Measurements from ENCODE around the gene HBD. TPM values are rescaled to one million over a fixed set of nuclear protein-coding genes. Genes with fewer than 3 reads are reported as not detected.

HBD gene
- total RNA-seq, 1 donor from 2014 or later, result not detected

DNA sequence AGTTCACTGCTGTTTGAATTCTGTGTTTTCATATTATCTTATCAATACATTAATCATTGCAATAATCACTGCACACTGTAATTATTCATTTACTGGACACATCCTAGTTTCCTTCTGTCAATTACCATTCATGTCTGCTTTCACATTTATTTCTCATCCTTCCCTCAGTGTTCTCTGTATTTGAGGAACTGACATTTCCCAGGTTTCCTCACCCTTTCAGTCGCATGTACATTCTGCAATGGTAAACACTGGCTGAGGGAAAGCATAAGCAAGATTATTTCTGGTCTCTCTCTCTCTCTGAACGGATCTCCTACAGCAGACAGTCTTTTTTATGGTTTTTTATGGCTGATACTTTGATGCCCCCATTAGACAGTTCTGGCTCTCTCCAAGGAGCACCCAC lies 4.2 kb upstream of the HBD start:
- ATAC-seq (ENCODE audit: low read depth) (no peak), DNase-seq (no peak)
- Mint-ChIP-seq H3K27me3 (peaks cover 6% of the 10 kb centered on the region), H3K36me3 (ENCODE audit: low read depth) (no peaks in the 10 kb centered on the region), H3K9me3 (no peaks in the 10 kb centered on the region), H3K27ac (no peak overlapping the region), H3K4me1 (peaks cover 3% of the 10 kb centered on the region), H3K4me3 (no peak overlapping the region)
- CTCF ChIA-PET, result no interaction called here
- intact Hi-C loops (cut with micrococcal nuclease), result no loop called here
- POLR2A ChIA-PET, result no interaction called here
- TF ChIP-seq CTCF (IDR thresholded peaks at IDR 0.05), result no peak

- H3K4me3 Mint-ChIP-seq, result no peak overlapping the region
- ChIA-PET POLR2A (no interaction called here), CTCF (no interaction called here)
- DNase-seq (no peak), ATAC-seq (ENCODE audit: low read depth) (no peak)
- TF ChIP-seq CTCF (IDR thresholded peaks at IDR 0.05), result no peak
- peaks cover 3% of the 10 kb centered on the region for H3K4me1 Mint-ChIP-seq
- intact Hi-C loops (cut with micrococcal nuclease), result no loop called here
- no peaks in the 10 kb centered on the region for H3K36me3 Mint-ChIP-seq (ENCODE audit: low read depth)
- no peak overlapping the region for H3K27ac Mint-ChIP-seq
- peaks cover 6% of the 10 kb centered on the region for H3K27me3 Mint-ChIP-seq
- no peaks in the 10 kb centered on the region for H3K9me3 Mint-ChIP-seq
These were observed 3.1 kb upstream of the HBD start for GRCh38 chr11:5237420-5237819.

DNA sequence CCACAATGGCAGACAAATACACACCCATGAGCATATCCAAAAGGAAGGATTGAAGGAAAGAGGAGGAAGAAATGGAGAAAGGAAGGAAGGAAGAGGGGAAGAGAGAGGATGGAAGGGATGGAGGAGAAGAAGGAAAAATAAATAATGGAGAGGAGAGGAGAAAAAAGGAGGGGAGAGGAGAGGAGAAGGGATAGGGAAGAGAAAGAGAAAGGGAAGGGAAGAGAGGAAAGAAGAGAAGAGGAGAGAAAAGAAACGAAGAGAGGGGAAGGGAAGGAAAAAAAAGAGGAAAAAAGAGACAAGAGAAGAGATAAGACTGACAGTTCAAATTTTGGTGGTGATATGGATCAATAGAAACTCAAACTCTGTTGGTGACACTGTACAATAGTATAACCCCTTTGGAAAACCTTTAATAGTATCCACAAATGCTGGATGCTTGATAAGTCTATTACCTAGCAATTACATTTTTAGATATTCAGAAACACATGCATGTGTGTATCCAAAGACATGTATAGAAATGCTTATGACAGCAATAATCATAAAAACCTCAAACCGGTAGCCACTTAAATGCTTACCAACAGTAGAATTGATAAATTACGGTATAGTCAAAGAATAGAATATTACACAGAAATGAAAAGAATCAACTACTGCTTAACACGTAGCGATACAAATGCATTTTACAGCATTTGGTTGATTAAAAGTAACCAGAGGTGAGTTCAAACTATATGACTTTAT lies 1.2 kb upstream of the HBD start:
- ATAC-seq (ENCODE audit: low read depth) (no peak), DNase-seq (no peak)
- no peak overlapping the region for H3K27ac Mint-ChIP-seq
- intact Hi-C loops (cut with micrococcal nuclease), result no loop called here
- H3K36me3 Mint-ChIP-seq (ENCODE audit: low read depth), result no peaks in the 10 kb centered on the region
- H3K4me3 Mint-ChIP-seq, result no peak overlapping the region
- peaks cover 3% of the 10 kb centered on the region for H3K4me1 Mint-ChIP-seq
- ChIA-PET POLR2A (no interaction called here), CTCF (no interaction called here)
- no peak for TF ChIP-seq CTCF (IDR thresholded peaks at IDR 0.05)
- H3K9me3 Mint-ChIP-seq, result no peaks in the 10 kb centered on the region
- H3K27me3 Mint-ChIP-seq, result peaks cover 6% of the 10 kb centered on the region

GRCh38 chr11:5233307-5233706 lies 976 bp downstream of the HBD start:
- TF ChIP-seq CTCF (IDR thresholded peaks at IDR 0.05), result no peak
- intact Hi-C loops (cut with micrococcal nuclease), result no loop called here
- H3K4me3 Mint-ChIP-seq, result no peak overlapping the region
- H3K9me3 Mint-ChIP-seq, result no peaks in the 10 kb centered on the region
- CTCF ChIA-PET, result no interaction called here
- DNase-seq, result no peak
- peaks cover 4% of the 10 kb centered on the region for H3K27me3 Mint-ChIP-seq
- H3K36me3 Mint-ChIP-seq (ENCODE audit: low read depth), result no peaks in the 10 kb centered on the region
- ATAC-seq (ENCODE audit: low read depth), result no peak
- POLR2A ChIA-PET, result no interaction called here
- H3K4me1 Mint-ChIP-seq, result peaks cover 3% of the 10 kb centered on the region
- H3K27ac Mint-ChIP-seq, result no peak overlapping the region

- H3K27ac Mint-ChIP-seq, result no peak overlapping the region
- H3K9me3 Mint-ChIP-seq, result no peaks in the 10 kb centered on the region
- POLR2A ChIA-PET, result no interaction called here
- ATAC-seq (ENCODE audit: low read depth) (no peak), DNase-seq (no peak)
- H3K27me3 Mint-ChIP-seq, result peaks cover 4% of the 10 kb centered on the region
- H3K4me1 Mint-ChIP-seq, result peaks cover 3% of the 10 kb centered on the region
- TF ChIP-seq CTCF (IDR thresholded peaks at IDR 0.05), result no peak
- no peak overlapping the region for H3K4me3 Mint-ChIP-seq
- intact Hi-C loops (cut with micrococcal nuclease), result no loop called here
- no peaks in the 10 kb centered on the region for H3K36me3 Mint-ChIP-seq (ENCODE audit: low read depth)
- CTCF ChIA-PET, result no interaction called here
These were observed 1.5 kb downstream of the HBD start for GRCh38 chr11:5232821-5233220.

Measured in activated B cell treated with CpG ODN at 0.5 μM for 24 hours (primary cell).